Fibroblast of the conjunctiva (primary cell): ENCODE data around the gene ADIRF.
"Not testable (repeated sequence)": the region's sequence is repeated elsewhere in the genome, so short reads cannot be mapped to it uniquely, and the experiment has no call there.

Source experiments
- DNase-seq: peaks from one replicate; pipeline ENCODE4 v3.0.0-alpha.2; 2010; ENCODE audit warnings: low read depth

ADIRF gene

GRCh38 chr10:86946213-86947155 lies 21.8 kb upstream of the ADIRF start:
- DNase-seq = no peak

GRCh38 chr10:86947806-86948205 lies 20.5 kb upstream of the ADIRF start:
- DNase-seq = not testable (repeated sequence)

GRCh38 chr10:86950349-86950748 lies 17.9 kb upstream of the ADIRF start:
- no peak for DNase-seq

- DNase-seq = no peak
Observed at GRCh38 chr10:86951184-86951761, 17.0 kb upstream of the ADIRF start.

DNA sequence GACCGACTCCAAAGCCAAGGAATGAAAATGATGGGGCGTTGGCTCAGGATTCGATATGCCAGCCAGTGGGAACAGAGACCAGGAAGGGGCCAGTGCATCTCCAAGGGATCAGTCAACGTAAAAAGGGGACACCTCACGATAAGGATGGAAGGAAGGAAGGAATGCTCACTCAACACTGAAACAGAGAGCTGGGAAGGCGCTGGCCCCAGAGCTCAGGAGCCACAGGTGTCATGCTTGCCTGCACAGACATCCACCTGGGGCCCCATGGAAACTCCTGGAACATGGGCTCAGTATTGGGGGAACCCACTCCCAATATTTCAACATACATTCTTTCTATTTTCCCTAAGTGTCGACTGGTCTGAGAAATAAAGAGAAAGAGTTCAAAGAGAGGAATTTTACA lies 16.2 kb upstream of the ADIRF start:
- no peak for DNase-seq

DNA sequence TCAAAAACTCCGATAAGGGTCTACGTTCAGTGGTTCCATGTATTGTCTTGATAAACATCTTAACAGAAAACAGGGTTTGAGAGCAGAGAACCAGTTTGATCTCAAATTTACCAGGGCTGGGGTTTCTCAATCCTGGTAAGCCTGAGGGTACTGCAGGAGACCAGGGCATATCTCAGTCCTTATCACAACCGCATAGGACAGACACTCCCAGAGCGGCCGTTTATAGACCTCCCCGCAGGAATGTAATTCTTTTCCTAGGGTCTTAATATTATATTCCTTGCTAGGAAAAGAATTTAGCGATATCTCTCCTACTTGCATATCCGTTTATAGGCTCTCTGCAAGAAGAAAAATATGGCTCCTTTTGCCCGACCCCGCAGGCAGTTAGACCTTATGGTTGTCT lies 15.6 kb upstream of the ADIRF start:
- DNase-seq = not testable (repeated sequence)

DNA sequence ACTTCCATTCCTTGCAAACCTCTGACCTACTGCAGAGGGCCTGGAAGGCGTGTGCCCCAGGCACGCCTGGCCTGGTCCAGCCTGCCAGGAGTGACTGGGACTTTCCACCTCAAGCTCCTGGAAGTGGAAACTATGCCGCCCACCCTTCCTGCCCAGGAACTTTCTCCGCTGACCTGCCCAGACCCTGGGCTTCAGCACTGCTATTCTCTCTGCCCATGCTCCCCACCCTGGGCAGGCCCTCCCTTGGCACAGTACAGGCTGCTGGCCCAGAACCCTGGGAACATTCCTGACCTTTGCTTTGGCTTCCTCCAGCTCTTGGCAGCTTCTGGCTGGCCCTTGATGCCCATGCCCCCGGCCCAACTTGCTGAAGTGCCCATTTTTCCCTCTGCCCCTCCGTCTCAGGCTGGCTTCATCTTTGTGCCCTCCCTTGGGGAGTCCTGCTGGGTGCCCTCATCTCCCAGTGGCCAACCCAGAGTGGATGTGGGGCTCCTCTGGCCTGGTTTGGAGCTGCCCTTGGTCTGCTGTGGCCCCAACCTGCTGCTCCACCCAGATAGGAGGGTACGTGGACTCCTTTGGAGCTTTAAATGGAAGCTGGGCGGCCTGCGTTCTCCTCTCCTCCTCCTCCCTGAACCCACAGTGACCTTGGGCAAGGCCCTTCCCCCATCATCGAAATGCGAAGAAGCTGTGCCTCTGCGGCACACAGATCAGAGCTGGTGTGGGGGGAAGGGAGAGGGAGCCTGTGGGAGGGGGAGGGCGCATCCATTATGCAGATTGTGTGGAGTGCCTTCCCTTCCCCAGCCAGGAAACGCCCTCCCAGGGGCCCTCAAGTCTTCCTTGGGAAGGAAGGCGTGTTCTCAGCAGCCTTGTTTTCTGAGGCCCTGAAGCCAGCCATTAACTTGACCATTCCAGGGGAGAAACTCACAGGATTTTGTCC lies 14.3 kb upstream of the ADIRF start:
- DNase-seq = peak; percentile 69

- DNase-seq = no peak
Observed at GRCh38 chr10:86954681-86955500, 13.4 kb upstream of the ADIRF start.

- DNase-seq = no peak
Observed at GRCh38 chr10:86955501-86956194, 12.6 kb upstream of the ADIRF start.

GRCh38 chr10:86956195-86956847 lies 12.0 kb upstream of the ADIRF start:
- DNase-seq = no peak

- DNase-seq = no peak
Observed at GRCh38 chr10:86956848-86957448, 11.3 kb upstream of the ADIRF start.

- DNase-seq = no peak
Observed at GRCh38 chr10:86957471-86958115, 10.7 kb upstream of the ADIRF start, which contains the start of gene MMRN2. Gene MMRN2 (minus strand): TSS chr10:86957615. CDS start chr10:86957541, 74 bp downstream.

- no peak for DNase-seq
Observed at GRCh38 chr10:86958116-86958900, 10.0 kb upstream of the ADIRF start, which contains the start of gene SNCG. Gene SNCG (plus strand): TSS chr10:86958599. CDS start chr10:86958698, 99 bp downstream.

GRCh38 chr10:86958901-86959736 lies 9.2 kb upstream of the ADIRF start:
- DNase-seq = peak; percentile 51

- DNase-seq = no peak
Observed at GRCh38 chr10:86959737-86960002, 8.6 kb upstream of the ADIRF start.

DNA sequence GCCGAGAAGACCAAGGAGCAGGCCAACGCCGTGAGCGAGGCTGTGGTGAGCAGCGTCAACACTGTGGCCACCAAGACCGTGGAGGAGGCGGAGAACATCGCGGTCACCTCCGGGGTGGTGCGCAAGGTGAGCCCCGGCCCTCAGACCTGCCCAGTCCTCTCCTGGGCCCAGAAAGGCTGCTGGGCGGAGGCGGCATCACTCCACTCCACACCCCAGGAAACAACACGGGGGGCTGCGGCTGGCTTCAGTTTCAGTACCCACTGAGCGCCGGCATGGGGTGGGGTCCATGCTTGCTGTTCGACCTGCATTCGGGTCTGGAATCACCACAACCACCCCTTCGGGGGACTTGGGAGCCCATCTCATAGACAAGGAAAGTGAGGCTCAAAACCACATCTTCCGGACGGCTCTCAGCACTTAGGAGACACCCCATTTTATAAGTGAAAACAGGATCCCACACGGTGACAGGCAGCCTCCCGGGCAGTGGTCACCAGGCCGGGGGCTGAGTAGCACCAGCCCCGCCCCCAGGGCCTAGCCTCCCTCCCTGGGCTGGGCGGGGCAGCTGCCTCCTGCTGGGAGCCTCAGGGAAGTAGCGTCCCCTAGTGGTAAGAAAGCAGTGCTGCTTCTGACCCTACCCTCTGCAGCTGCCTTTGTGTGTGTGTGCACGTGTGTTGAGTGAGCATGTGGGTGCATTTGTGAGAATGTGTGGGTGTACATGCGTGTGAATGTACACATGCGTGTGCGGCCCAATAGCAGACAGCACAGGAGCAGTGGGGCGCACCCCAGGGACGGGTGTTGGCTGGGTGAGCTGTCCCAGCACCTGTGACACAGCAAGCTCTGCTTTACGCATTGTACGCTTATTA lies 8.0 kb upstream of the ADIRF start:
- peak; percentile 68 for DNase-seq
